Activated CD8-positive, alpha-beta memory T cell treated with anti-CD3 and anti-CD28 coated beads for 1 hour (primary cell): ENCODE data around the gene BNC2.
"Not testable (repeated sequence)": the region's sequence is repeated elsewhere in the genome, so short reads cannot be mapped to it uniquely, and the experiment has no call there.

Experiments used
- DNase-seq, 2 donors: peaks; one replicate each; pipeline ENCODE4 v3.0.0-alpha.2; 2020; ENCODE audit warnings: low read depth in 1 of 2; ENCODE audit errors: extremely low read depth in 1 of 2

BNC2 gene

DNA sequence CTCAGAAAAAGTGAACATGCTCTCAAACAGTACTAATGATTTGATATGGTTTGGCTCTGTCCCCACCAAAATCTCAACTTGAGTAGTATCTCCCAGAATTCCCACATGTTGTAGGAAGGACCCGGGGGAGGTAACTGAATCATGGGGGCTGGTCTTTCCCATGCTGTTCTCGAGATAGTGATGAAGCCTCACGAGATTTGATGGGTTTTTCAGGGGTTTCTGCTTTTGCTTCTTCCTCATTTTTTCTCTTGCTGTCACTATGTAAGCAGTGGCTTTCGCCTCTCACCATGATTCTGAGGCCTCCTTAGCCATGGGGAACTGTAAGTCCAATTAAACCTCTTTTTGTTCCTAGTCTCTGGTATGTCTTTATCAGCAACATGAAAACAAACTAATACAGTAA lies 401.3 kb downstream of the BNC2 start:
- DNase-seq, result no peak

DNA sequence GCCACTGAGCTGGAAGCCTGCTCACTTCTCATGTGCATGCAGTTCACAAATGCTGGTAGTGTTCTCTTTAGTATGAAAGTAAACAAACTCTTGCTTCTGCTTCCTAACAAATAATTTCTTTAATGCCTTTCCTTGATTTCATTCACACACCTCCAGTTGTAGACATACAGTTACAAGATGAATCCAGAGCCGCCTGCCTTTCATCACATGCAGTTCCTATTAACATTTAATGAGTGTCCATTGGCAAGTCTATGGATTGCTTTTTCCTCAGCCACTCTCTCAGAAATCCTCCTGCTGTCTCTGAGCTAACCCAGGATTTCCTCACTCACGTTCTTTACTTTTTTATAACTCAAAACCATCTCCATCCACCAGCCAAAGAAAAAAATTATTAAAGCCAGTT lies 408.6 kb downstream of the BNC2 start:
- DNase-seq, result no peak

DNA sequence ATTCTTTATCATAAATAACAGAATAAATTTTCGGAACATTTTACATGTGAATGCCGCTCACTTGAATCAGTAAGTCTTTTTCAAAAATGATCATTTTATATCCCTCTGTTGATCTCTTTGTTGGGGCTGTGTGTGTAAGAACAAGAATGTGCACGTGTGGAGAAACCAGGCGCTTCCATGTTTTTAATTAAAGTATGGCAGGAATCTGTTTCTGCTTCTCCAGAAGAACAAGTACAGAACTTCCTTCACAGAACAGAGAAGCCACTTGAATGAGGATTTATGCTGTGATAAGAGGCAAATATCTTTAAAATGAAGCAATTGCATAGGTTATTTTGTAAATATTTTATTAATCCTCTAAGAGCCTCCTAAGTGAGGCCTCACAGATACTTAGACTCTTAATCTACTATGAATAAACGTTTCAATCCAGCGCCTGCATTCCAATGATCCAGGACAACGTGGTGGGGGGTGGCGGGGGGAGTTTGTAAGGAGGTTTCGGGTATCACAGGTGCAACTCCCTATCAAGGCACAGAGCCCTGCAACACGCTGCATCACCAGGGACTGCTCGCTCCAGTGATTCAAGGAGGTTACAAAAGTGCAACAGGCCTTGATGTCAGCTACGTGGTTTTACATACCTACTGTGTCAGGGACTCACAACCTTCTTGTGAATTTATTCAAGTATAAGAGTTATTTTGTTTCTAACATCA lies 409.2 kb downstream of the BNC2 start:
- no peak for DNase-seq

DNA sequence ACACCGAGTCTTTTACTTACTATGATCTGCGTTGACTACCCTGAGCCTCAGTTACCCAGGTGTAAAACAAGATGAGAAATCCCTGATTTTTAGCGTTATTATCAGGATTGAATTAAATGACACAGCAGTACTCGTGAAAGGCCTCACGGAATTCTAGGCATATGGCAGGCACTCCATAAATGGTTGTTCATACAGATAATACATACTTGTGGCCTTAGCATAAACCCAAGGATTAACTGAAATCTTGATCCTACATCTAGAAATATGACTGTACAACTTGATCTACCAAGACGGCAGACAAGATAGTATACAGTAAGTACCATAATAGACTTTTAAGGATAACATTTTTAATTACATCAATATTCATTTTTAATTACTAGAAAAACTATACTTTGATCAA lies 409.8 kb downstream of the BNC2 start:
- DNase-seq, result no peak

DNA sequence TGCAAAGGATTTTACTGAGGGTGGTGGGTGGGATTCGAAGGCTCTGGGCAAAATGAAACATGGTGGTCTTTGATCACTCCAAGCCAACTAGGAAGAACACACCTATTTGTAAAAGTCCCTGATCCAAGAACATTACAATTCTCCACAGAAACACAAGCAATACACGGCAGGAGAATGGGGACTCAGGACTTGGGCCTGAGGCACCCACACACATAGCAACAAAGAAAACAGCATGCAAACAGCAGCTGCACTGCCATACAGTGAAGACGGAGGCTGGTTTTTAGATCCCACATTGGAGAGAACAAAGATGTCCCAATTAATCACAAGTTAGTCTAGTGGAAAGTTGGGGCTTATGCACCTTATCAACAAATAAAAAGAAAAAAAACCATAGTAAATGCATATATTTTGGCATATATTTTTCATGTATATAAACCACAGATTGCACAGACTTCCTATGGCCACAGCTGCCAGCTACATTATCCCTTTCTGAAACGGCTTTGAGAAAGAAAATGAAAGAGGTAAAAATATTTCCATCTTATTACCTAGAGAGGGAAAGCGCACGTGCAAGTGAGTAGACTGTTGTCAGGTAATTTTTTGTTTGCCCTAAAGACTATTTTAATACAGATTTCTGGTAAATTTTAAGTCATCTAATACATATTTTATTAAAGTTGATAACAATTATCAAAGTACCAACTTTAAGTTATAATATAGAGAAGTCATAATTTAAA lies 410.9 kb downstream of the BNC2 start:
- no peak for DNase-seq

DNA sequence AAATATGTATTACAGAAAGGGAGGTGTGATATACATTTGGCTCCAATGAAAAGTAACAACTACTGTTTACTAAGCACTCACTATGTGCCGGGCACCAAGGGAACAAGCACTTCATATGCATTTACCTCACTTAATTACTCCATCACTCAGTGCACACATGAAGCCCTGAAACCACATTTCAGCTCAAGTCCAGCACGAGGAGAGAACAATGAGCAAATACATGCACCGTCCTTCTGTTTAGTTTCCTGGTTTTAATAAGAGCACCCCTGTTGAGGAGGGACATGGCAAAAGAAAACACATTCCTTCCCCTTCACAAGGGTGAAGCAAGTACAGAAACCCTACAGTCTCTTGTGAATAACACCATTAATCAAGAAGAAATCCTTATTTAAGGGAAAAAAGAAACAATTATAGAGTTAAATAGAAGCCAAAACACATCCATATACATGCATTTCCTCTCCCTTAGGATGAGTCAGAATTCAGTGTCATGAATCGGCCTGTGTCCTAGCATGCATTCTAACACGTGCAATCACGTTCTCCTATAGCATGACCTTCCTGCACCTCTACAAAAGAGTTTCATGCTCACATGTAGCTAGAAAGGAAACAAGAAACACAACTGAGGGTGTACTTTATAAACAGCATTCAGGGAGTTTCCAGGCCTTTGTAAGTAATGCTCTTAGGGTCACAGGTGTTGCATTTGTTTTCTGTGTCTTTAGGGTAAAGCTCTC lies 411.6 kb downstream of the BNC2 start:
- DNase-seq, result no peak

DNA sequence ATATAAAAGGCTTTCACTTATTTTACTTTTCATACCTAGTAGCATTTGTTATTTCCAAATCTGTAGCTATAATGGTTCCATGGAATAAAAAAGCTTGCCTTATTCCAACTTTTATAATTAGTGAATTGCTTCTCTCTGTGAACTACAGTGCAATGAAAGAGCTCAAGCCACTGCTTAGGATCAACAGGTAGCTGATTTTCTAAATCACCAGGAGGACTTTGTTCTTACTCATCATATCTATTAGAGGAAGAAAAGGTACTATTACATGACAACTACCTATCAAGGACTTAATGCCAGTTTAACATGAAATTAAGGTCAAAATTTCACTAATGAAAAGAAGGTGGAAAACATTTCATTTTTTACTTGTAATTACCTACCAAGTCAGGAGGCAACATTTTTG lies 414.6 kb downstream of the BNC2 start:
- DNase-seq, result no peak

DNA sequence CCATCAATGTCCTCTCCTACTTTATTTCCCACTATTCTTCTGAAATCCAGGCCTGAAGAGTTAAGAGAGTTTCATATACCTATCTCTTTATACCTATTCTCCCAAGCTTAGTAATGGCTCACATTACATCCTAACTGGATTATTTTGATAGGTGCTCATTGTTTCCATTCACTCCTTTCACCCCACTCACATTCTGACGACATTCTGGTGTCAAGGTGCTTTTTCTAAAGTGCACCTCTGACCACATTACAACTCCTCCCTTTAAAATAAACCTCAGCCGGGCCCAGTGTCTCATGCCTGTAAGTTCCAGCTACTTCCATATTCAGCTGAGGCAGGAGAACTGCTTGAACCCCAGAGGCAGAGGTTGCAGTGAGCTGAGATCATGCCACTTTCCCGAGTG lies 417.1 kb downstream of the BNC2 start:
- no peak for DNase-seq

DNA sequence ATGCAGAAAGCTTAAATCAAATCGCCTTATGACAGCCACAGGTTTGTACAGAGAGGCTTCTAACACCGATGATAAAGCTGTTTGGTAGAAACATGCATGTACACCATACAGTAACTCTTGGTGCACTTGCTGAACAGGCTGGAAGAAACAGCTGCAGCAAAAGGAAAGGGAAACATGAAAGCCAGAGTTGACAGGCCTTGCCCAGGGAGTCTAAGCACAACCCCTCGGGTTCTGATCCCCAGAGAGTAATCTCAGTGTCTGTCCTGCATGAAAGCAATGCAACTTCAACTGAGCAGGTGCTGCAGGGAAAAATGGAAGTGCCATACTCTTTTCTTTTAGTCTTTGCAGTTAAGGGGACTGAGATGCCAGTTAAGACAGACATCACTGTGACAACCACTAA lies 419.9 kb downstream of the BNC2 start:
- DNase-seq, result no peak

DNA sequence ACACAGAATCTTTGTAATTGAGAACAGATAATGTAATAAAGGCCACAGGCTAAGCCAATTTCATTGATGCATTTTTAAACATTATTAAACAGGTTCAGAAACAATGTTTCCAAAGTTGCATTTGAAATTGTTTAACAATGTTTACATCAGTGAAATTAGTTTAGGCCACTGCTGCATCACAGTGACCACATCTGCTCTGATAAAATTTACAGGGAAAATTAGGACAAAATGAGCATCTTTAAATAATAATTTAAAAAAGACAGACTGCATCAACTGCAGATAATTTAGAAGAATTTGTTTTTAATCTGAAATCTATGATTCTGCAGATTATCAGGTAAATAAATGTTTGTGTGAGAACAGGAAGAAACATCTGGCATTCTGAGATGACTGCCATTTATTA lies 420.4 kb downstream of the BNC2 start:
- no peak for DNase-seq

DNA sequence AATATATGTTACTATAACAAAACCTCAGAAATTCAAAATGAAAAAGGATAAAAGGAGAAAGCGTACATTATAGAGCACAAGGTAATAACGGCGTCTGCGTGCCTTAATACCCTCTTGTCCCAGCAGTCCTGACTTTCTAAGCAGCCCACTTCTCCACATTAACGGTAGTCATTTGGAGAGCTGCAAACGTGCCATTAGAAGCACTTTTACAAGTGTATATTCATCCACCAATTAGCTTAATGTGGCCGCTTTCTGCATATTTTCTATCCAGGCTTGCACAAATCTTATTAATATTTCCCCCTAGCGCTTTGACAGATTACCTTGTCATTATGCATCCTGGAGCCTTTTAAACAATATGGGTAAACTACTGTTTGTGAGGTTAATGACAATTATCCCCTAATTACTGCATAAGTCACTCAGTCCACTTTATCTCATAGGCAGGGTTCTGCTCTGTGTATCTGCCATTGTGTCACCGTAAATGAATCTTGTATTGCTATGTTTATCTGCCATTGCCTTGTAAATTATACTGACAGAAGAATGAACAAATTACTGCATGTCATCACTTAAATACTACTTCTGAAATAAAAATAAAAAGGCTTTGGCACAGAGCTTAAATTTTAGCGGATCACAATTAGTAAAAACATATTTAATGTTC lies 421.3 kb downstream of the BNC2 start:
- no peak for DNase-seq

DNA sequence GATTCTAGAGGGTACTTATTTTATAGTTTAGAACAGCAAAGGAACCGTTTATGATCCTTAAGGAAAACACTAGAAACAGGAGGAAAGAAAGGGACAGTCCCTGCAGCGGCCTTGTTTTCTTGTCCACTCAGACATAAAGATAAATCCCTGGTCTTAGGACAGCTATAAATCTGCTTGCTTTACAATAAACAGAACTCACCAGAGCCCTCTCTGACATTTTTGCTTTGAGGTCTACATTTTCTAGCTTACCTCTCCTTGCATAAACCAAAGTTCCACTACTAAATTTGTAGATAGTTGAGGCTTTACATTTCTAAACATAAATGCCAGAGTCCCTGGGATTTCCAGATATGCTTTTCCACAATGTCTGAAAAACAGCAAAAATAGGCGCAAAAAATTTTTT lies 422.5 kb downstream of the BNC2 start:
- no peak for DNase-seq

DNA sequence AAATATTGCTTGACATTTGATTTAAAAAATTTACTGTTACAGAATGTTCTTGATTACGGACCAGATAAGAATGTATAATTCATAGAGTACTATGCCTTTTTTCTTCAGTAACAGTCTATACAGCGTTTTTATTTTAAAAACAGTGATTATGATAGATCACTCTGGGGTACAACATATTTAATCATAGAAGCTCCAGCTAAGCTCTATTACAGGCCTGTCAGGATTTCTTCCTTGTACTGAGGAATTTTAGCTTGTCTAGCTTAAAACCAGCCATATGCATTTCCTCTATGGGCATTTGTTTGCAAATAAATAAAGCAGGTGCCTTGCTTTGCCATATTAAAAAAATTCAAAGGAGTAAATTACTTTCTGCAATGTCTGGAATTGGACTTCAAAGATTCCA lies 423.8 kb downstream of the BNC2 start:
- DNase-seq, result no peak

DNA sequence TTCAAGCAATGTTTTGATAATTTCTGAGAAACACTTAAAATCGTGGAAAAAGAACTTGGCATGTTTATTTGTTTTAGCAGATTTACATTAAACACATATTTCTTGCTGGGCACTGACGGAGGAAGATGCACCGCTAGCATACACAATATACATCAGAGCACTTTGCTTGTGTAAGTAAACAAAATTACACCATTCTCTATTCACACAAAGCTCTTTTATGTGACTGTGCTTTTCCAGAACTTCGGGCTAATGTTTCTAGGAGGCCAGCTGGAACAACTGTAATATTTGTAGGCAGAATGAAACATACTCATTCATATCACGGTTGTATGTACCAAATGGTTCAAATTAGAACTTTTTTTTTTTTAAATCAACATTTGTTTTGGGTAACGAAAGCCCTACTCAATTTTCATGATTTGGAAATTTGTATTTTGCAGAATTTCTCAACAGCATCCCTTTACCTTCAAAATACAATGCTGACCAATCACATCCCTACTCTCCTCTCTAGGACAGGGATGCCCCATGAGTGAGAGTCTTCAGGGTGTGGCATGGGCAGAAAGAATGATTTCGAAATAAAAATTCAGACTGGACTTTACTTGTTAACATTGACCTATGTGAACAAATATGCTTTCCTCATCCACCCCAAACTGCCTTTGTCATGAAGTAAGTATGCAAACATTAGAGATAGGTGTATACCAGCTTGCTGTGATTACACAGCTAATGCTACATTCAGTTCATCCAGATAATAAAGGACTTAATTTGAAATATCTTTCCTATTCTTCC lies 425.1 kb downstream of the BNC2 start:
- DNase-seq, result no peak

DNA sequence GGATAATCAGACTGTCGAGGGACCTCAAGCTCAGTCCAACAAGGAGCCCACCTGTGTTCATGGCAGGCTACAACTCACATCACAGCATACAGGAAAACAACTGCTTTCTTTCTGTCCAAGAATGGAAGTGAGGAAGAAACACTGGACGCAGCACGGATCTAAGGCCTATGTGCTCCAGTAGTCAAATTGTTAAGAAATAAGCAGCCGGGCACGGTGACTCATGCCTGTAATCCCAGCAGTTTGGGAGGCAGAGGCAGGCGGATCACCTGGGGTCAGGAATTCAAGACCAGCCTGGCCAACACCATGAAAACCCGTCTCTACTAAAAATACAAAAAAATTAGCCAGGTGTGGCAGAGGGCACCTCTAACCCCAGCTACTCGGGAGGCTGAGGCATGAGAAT lies 427.8 kb downstream of the BNC2 start:
- no peak for DNase-seq

DNA sequence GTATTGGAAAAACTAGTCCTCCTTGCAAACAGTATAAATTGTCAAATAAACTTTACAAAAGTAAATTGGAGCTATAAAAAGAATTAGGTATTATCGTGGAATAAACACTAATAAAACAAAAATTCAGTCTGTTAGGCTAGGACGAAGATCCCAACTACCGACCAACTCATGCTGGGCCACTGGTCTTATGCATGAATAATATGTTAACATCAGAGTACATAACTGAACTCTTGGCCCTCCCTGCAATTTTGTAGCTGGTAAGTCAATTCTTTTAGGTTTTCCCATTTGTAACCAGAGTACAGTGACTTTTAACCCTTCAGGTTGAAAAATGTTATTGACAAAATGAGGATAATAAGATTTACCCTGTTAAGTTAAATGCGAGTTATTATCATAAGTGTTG lies 428.7 kb downstream of the BNC2 start:
- no peak for DNase-seq

DNA sequence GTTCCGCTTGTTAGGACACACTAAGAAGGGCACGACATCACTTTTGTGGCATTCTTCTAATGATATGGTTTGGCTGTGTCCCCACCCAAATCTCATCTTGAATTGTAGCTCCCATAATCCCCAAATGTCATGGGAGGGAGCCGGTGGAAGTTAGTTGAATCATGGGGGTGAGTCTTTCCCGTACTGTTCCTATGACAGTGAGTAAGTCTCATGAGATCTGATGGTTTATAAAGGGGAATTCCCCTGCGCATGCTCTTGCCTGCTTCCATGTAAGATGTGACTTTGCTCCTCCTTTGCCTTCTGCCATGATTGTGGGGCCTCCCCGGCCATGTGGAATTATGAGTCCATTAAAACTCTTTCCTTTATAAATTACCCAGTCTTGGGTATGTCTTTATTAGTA lies 431.6 kb downstream of the BNC2 start:
- DNase-seq, result not testable (repeated sequence)

DNA sequence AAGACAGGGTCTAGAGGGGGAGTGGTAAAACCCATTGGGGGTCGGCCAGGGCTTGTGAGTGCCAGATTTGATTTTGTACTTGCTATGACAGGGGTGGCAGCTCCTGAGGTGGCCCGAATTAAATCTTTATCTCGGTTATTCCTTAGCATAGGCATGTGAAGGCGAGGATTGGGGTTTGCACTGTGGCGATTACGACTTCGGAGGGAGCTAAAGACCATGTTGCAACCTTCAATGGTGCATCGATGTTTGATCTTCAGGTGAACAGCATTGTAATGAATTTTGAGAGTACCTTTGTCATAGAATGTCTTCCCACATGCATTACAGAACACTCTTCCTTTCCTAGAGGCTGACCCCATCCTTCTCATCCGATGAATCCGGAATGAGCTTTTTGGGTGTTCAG lies 433.9 kb downstream of the BNC2 start:
- no peak for DNase-seq

DNA sequence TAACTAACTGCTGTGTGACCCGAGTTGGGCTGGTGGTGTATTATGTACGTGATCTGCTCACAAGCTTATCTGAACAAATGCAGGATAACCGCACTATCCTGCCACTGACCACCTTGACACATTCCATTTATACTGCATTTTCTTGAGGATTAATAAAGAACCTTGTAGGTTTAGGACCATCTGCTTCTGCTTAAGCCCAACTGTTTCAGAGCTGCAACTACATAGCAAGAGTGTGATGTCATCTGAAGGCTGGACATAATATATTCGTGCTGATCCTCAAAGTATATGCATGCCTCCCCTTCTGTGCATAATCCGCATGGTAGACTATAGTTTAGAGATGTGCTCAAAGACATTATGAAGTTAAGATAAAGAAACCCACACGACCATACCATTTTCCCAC lies 435.9 kb downstream of the BNC2 start:
- no peak for DNase-seq

DNA sequence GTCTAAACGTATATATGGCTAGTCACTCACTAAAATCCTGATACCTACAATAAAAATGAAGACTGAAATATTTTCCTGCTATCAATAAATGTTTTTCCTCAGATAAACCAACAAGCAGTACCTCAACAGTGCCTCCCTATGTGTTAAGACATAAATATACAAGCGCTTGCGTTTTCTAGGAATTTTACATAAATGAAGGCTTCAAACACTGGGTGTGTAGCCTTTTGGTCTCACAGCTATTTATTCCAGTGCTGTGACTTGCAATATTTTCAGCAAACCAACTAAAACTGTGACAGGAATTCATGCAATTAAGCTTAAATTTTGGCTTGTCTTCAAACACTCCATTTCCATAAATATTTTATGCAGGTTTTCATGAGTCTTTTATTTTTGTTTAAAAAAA lies 437.0 kb downstream of the BNC2 start:
- DNase-seq, result no peak
